ENCODE measurements around the gene IGSF6. TPM values are rescaled to one million over a fixed set of nuclear protein-coding genes. Genes with fewer than 3 reads are reported as not detected.

The IGSF6 gene
- total RNA-seq, 4 donors from 2014 or later: 2.8 to 18.6 (median 6.8) TPM

- ATAC-seq (ENCODE audit: low FRiP score): no peak
- no peak for DNase-seq (ENCODE audit: low spot score)
- TF ChIP-seq, protein P1, sequence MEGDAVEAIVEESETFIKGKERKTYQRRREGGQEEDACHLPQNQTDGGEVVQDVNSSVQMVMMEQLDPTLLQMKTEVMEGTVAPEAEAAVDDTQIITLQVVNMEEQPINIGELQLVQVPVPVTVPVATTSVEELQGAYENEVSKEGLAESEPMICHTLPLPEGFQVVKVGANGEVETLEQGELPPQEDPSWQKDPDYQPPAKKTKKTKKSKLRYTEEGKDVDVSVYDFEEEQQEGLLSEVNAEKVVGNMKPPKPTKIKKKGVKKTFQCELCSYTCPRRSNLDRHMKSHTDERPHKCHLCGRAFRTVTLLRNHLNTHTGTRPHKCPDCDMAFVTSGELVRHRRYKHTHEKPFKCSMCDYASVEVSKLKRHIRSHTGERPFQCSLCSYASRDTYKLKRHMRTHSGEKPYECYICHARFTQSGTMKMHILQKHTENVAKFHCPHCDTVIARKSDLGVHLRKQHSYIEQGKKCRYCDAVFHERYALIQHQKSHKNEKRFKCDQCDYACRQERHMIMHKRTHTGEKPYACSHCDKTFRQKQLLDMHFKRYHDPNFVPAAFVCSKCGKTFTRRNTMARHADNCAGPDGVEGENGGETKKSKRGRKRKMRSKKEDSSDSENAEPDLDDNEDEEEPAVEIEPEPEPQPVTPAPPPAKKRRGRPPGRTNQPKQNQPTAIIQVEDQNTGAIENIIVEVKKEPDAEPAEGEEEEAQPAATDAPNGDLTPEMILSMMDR (IDR thresholded peaks at IDR 0.05): no peak
Observed at GRCh38 chr16:21598206-21598605, 54.2 kb downstream of the IGSF6 start.

DNA sequence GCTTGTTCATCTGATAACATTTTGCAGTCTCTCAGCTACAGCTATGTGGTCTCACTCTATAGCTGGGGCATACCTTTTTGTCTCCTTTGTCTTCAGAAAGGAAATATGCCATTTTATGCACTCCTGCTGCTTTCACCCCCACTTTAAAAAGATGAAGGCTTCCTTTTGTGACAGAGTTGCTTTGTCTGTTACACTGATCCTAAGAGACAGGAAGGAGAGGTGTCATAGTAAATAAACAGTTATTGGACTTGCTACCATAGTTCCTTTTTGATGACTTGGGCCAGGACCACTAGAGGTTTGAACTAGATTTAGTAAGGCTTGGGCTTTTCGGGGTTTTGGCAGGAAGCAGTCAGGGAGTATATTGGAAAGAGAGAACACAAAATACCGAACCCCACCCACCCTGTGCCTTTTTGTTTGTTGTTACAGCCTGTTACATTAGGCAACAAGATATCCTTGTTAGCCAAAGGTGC is 54.8 kb downstream of the IGSF6 start:
- no peak for DNase-seq (ENCODE audit: low spot score)
- TF ChIP-seq, protein P1 (IDR thresholded peaks at IDR 0.05): no peak

GRCh38 chr16:21593530-21594289 is 58.7 kb downstream of the IGSF6 start:
- no peak for ATAC-seq (ENCODE audit: low FRiP score)
- TF ChIP-seq, protein P1 (IDR thresholded peaks at IDR 0.05): no peak
- DNase-seq (ENCODE audit: low spot score): no peak

More for the DNA sequence above, 54.8 kb downstream of the IGSF6 start:
- no peak for ATAC-seq (ENCODE audit: low FRiP score)

DNA sequence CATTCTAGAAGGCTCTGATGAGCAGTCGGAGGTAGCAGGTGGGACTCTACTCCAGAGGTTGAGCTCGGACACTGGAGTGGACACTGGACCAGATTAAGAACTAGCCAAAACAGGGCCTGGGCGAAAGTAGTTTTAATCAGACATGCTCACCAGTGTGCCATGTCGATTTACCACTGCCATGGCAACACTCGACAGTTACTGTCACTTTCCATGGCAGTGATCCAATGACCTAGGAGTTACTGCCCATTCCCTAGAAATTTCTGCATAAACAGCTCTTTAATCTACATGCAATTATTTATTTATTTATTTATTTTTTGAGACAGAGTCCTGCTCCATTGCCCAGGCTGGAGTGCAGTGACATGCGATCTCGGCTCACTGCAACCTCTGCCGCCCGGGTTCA is 60.2 kb downstream of the IGSF6 start:
- TF ChIP-seq, protein P1 (IDR thresholded peaks at IDR 0.05): no peak
- DNase-seq (ENCODE audit: low spot score) (no peak), ATAC-seq (ENCODE audit: low FRiP score) (no peak)

DNA sequence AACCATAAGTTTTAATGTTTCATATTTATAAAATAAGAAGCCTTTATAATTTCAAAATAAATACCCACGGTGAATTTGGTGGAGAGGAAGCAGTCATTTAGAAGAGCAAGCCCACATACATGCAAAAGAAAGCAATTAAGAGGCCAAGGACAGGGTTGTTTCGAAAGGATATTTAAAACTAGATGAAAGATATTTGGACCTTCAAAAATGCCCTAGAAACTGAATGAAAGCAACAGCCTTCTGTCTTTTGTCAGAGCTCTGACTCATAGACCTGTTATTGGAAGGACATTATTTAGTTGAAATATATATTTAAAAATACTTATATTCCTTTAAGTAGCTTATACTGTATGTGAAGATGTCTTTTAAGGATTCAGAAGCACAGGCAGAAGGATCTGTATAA is 61.6 kb downstream of the IGSF6 start:
- TF ChIP-seq, protein P1 (IDR thresholded peaks at IDR 0.05): no peak
- ATAC-seq (ENCODE audit: low FRiP score) (no peak), DNase-seq (ENCODE audit: low spot score) (no peak)

DNA sequence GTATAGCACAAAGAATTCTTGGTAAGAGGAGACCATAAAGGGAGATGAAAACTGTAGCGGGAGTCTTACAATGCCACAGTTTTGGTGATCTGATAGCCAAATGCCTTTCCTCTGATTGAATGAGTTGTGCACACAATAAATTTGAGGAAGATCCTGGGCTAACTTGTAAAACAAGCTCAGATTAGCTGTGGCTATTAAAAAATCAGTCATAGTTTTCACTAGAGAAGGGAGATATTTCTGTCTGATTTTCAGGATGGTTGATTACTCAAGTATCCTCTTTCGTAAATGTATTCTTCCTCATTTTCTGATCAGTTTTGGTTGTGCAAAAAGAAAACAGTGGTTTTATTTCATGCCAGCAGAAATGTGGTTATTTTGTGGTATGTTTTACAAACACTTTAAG is 62.1 kb downstream of the IGSF6 start:
- ATAC-seq (ENCODE audit: low FRiP score): no peak
- DNase-seq (ENCODE audit: low spot score): no peak
- TF ChIP-seq, protein P1 (IDR thresholded peaks at IDR 0.05): no peak

DNA sequence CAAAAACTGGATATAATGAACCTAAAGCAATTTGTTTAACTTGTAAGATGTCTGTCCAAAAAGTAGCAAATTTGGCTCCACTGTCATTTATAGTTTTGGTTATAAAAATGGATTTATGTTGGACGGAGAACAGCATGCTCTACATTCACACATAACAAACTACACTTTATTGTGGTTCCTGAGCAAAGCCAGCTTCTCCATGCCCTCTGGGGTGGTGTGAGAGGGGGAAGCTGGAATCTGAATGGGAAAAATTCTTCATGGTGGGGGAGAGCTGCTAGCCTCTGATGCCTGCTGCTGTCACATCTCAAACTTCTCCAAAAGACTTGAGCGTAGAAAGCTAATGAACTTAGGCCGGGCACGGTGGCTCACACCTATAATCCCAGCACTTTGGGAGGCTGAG is 62.9 kb downstream of the IGSF6 start:
- DNase-seq (ENCODE audit: low spot score): no peak
- no peak for ATAC-seq (ENCODE audit: low FRiP score)
- TF ChIP-seq, protein P1 (IDR thresholded peaks at IDR 0.05): no peak

Data from omental fat pad (tissue), 4 donors.